Stimulated activated CD4-positive, alpha-beta T cell treated with anti-CD3 and anti-CD28 coated beads, Interleukin-2, amount 100 ng/mL, for 4 hours (primary cell): ENCODE results near the gene ZNF641.
"Not testable (repeated sequence)": the region's sequence is repeated elsewhere in the genome, so short reads cannot be mapped to it uniquely, and the experiment has no call there.

Experiments used
- DNase-seq: peaks from one replicate; pipeline ENCODE4 v3.0.0-alpha.2; 2020; ENCODE audit warnings: low read depth

The ZNF641 gene

GRCh38 chr12:48334808-48335207, 15.9 kb downstream of the ZNF641 start:
- DNase-seq, result no peak

GRCh38 chr12:48333680-48334079, 17.0 kb downstream of the ZNF641 start:
- DNase-seq, result not testable (repeated sequence)

DNA sequence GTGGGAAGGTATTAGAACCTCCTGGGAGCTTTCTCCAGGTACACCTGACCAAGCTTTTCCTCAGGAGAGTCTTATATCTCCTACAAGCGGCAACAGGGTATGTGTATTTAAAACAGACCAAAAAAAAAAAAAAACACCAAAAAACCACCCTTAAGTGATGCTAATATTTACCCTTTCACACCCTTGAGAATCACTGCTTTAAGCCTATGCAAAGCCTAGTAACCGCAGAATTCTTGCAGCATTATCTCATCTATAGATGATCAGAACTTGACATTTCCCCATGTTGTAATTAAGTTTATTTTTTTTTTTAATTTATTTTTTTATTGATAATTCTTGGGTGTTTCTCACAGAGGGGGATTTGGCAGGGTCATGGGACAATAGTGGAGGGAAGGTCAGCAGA, 19.3 kb downstream of the ZNF641 start:
- DNase-seq, result no peak

GRCh38 chr12:48329199-48329939, 21.4 kb downstream of the ZNF641 start:
- DNase-seq, result no peak

DNA sequence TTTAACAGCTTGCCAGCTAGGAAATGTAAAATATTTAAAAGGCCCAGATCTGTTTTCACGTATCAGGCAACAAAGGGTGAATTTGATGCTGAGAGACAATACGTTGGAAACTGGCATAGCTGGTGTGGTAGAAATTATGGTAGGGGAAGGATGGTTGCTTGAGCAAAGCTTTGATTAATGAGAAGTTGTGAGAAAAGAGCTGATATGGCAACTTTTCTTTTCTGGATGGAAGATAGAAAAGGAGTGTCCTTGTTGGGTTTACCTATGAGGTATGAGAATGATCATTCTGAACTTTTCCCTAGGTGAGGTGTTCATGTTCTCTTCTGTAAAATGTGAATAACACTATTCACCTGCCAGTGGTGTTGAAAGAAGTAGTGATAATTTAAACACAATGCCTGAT, 34.2 kb downstream of the ZNF641 start:
- no peak for DNase-seq

GRCh38 chr12:48311313-48311712, 39.4 kb downstream of the ZNF641 start:
- no peak for DNase-seq

DNA sequence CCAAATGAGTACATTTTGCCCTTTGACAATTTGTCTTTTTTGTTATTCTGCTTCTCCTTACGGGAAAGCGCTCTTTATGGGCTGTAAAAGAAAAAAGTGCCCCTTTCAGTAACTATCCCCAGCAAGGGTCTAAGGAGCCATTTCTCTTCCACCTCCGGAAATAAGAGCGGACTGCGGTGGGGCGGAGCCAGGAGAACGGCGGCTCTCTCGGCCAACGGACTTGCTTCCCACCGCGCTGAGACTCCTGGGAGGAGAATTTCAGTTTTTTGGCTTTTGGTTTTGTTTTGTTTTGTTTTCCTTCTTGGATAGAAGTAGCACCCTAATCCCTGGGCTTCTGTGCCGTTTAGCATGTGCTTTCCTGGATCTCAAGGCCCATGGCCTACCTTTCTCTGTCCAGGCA, 43.5 kb downstream of the ZNF641 start:
- no peak for DNase-seq

GRCh38 chr12:48305190-48305589, 45.5 kb downstream of the ZNF641 start:
- DNase-seq, result no peak

- no peak for DNase-seq
Observed at GRCh38 chr12:48302161-48302911, 48.4 kb downstream of the ZNF641 start.

DNA sequence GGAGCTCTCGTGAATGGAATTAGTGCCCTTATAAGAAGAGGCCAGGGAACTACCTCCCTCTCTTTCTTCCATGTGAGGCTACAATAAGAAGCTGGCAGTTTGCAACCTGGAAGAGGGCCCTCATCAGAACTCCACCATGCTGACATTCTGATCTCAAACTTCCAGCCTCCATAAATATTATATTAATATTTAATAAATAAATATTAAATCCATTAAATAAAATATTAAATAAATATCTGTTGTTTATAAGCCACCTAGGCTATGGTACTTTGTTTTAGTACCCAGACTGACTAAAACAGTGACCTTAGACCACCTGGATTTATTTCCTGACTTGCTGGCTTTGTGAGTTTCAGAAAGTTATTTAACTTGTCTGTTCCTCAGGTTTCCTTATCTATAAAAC, 49.9 kb downstream of the ZNF641 start:
- no peak for DNase-seq

DNA sequence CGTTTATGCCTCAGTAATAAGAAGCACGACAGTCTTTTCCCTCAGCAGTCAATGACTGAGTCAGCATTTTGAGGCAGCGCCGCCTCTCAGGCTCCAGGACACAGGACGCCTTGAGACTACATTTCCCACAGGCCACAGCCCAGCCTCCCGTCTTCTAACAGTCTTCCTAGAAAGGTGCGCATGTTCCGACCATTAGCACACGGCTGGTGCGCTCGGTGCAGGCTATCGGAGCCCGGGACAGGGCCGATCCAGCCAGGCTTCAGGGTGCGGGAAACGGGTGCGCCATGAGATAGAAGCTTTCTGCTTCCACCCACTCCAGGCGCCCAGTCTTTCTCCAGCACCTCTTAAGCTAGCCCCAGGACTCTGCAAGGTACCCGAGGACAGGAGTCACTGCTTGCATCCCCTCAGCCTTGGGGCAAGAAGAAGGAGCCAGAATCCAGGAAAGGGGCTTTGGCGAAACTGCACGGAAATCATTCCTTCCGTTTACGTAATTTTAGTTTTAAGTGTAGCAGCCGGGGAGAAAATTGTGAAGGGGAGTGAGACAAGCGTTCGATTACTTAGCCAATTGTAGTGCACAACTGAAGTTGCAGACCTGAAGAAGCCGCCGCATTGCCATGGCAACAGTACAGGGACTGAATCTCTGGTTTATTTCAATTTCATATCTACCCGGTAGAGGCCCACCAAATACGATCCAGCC, 54.0 kb downstream of the ZNF641 start:
- peak; percentile 24 for DNase-seq

DNA sequence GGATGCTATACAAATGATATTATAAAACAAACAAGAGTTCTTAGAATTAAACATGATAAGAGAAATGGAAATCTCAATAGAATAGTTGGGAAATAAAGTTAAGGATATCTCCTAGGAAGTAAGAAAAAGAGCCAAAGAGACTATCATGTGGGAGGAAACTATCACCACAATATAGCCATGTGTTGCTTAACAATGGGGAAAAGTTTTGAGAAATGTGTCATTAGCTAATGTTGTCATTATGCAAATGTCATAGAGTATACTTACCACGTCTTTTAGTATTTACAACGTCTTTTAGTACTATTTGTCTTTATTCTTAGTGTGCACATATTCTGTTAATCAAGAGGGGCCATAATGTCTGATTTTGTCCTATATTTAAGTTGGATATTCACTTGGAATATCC, 58.7 kb downstream of the ZNF641 start:
- DNase-seq, result no peak

DNA sequence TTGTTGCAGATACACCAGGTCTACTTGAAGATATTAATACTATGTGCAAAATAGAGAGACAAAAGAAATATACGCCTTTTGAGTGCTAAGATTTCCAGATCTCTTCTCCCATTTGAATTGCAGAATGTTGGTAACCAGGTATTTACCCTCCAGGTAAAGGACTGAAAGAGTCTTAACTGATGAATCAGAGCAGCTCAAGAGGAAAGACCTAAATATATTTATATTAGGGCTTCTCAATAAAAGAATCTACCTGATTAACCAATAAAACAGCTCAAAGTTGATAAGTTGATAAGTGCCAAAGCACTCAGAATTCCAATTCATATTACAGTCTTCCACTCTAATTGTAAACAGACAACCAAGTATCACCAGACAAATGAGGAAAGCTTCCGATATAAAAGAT, 59.2 kb downstream of the ZNF641 start:
- DNase-seq, result no peak

DNA sequence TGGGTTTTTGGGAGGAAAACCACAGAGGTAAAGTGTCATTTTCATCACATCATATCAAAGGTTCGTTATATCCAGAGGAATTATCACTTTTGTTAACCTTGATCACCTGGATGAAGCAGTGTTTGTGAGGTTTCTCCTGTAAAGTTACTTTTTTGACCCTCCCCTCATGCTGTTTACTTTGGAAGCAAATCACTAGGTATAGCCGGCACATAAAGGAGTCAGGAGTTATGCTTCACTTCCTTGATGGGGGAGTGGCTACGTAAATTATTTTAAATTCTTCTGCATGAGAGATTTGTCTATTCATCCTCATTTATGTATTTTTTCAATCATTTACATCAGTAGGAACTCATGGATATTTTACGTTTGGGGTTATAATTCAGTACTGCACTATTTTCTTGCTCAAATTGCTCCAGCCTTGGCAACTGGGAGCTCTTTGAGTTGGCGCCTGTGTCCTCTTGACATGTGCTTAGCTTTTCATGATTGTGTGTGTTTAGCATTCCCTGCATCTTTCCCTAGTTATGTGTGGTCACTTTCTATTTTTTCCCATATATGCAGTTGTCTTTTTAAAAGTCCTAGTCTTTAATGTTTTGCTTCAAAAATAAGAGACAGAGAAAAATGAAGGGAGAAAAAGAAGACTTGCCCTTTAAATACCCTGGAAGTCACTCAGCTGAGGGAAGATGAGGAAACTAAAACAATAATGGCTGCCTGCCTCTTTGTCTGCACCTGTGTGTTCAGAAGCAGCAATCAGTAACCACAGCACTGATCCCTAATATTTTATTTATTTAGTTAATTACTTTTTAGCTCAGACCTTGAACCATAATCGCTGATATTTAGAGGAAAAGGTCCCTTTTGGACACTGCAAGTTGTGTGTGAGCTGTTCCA, 62.1 kb downstream of the ZNF641 start:
- DNase-seq, result no peak
